NCI-H1694 (cell line): Measurements from ENCODE around the gene PCSK6.
"Not testable (repeated sequence)": the region's sequence is repeated elsewhere in the genome, so short reads cannot be mapped to it uniquely, and the experiment has no call there.

Experiments
- DNase-seq: peaks from one replicate; lab custom pipeline; 2025; lab: John Stamatoyannopoulos, UW

PCSK6 gene

DNA sequence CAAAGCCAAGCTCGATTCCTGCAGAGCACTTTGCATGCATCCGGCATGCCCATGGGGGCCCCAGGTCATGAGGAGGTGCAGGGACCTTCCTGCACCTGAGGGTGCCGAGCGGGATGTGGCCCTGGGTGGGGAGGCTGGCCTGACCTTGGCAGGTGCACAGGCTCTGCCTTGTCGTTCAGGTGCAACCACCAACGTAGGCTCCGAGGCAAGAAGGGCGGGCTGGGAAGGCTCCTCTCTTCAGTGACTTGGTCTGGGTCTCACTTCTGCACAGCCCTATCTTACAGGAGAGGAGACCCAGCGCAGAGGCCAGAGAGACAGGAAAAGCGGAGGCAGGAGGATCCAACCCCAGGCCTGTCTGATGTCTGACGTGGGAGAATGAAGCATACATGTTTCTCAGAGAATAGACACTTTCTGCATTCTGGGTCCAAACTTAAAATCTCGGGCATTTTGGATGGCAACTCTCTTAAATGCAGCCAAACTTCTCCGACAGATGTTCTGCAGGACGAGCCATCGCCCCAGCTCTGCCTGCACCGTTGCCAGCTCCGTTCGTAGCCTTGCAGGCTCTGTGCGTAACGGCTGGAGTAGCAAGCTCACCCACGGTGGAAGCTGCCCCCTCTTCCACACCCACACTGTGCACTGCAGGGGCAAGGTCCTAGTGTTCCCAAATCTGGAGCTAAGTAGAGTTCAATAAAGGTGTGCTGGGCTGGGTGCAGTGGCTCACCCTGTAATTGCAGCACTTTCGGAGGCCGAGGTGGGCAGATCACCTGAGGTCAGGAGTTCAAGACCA lies 133.6 kb downstream of the PCSK6 start:
- DNase-seq: no peak

DNA sequence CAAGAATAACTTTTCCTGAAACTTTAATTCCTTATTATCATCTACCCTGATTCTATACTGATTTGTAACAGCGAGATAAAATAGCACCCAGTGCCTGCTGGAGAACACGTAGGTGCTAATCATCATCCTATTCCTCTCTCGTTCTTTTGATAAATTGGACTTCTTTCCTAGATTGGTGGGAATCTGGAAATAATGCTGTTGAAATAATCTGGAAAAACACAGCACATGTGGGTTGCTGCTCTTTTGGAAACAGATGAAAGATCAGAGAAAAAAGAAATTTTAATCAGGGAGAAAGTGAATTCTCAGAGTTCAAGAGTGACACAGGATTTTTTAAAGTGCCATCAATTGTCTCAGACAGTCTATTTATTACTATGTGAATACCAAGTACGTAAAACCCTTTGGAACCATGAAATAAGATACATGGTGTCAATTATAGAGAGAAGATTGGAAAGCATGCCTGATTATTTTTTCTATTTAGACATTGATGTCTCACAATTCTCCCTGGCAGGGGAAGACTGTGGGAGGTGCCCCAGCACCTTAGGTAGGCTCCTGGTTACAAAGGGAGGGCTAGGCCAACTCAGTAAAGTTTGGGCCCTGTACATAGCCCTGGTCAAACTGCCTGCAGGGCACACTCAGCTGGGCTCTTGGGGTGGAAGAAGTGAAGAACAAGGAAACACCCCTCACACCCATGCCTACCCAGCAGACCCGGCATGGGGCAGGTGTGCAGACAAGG lies 134.4 kb downstream of the PCSK6 start:
- no peak for DNase-seq

DNA sequence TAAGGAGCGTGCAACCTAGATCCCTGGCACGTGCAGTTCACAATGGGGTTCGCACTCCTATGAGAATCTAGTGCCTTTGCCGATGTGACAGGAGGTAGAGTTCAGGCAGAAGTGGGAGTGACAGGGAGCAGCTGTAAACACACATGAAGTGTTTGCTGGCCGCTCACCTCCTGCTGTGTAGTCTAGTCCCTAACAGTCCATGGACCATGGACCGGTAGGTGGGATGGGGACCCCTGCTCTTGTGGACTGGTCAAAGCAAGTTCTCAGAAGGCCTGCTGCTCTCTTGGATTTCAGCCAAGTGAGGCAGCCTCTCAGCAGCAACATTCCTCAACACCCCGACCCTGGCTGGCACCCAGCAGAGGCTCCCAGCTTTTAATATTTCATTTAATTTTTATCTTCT lies 136.3 kb downstream of the PCSK6 start:
- no peak for DNase-seq

DNA sequence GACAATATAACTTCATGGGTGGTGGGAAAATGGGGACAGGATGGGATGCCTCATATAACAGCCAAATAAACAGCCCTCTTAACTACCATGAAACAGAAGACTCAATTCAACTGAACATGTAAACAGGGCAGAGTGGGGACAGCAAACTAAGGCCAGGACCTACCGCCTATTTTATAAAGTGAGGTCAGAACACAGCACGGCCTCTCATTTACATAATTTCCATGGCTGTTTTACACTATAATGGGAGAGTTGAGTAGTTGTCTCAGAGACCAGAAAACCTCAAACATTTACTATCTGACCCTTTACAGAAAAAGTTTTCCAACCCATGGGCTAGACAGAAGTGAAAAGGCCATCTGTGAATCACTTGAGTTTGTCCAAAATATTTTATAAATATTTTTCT lies 137.8 kb downstream of the PCSK6 start:
- no peak for DNase-seq

DNA sequence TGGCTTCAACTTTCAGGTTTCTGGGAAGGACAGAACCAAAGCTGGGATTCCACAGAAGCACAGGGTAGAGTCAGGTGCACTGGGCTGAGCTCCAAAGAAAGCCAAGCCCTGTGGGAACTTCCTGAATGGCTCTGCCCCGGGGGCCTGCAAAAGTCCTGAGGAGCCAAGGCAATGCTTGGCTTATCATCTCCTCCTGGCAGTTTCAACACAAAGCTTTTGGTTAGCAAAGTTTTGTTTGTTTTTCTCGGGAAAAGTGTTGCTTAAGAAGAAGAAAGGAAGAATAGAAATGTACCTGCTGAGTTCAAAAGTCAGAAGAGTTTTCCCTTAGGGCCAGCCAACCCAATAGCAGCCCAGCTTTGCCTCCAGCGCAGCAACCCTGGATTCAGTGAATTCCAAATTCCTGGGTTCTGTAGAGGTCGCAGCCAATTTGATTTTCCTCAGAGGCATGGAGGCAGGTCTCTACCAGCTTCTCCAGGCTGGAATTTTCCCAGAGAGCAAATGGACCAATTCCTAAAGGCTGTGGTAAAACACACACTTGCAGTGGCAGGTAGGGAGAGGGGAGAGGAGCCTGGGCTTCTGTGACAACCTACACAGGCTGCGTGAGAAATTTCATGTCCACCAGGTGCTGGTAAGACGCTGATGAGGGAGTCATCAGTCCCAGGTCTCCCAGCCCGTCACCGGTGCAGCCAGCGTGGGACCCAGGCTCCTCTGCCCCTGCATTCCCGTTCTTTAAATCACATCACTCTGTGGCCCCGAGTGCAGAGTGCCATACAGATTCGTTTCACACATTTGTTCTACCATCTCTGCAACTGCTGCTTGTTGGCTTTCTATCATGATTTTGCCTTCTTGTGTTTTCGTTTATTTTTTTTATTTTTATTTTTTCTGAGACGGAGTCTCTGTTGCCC lies 140.2 kb downstream of the PCSK6 start:
- no peak for DNase-seq

DNA sequence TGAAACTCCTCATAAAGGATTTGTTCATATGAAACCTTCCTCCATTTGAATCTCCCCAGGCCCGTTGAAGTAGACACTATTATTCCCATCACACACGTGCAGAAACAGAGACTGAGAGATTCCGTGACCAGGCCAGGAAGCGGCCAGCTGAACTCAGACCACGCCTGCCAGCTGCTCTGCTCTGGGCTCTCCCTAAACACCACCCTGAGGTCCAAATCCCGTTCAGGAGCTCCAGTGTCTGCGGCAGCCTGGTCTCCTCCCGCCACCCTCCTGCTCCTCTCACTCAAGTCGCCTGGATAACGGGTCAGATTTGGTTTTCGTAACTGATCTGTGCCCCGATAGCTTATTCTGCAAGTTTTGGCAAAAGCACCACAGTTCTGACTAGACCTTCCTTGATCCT lies 140.9 kb downstream of the PCSK6 start:
- no peak for DNase-seq

DNA sequence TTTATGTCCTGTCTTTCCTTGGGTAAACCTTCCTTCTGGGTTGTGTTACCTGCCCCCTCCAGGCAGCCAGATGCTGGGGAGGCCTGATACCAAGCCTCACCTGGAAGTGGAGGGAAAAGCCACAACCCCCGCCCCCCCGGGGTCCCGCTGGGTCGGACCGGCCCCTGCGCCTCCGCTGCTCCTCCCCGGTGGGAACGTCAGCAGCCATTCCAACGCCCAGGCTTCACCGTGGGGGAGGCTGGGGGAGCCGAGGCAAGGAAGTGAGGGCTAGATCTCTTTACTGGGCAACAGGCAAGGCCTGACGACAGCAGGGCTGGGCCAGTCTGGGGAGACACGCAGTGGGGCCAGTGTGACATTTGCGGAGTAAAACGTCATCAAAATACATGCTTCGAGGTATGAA lies 141.5 kb downstream of the PCSK6 start:
- DNase-seq: no peak

DNA sequence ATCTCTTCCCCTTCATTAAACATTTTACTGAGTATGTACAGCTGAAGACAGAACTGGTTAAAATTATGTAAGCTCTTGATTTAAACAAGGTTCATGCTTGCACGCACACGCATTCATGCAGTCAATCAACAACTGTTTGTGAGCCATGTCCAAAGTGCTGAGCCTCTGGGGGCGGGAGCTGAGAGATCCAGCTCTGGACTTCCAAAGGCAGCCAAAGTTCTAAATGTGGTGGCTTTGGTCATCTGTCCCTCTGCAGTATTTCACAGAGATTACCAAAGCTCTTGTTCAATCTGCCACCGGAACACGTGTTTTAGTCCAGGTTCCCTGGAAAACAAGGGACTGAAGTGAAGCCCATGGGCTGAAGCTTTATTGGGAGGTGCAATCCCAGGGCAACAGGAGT lies 142.1 kb downstream of the PCSK6 start:
- DNase-seq: no peak

DNA sequence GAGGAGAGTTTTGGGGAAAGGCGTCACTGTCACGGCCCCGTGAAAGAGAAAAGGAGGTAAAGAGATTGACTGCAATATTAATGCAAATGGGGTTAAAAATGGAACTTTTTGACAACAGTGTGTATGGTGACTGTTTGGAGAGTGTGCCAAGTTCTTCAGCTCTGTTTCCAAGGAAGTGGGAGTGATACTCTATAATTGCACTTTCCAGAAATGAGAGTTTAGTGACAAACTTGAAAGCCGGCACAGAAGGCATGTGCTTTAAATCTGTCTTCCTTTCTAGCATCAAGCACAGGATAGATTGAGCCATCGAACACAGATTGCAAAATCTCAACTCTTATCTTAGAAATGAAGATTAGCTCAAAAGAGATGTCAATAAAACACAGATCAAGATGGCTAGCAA lies 142.6 kb downstream of the PCSK6 start:
- no peak for DNase-seq

DNA sequence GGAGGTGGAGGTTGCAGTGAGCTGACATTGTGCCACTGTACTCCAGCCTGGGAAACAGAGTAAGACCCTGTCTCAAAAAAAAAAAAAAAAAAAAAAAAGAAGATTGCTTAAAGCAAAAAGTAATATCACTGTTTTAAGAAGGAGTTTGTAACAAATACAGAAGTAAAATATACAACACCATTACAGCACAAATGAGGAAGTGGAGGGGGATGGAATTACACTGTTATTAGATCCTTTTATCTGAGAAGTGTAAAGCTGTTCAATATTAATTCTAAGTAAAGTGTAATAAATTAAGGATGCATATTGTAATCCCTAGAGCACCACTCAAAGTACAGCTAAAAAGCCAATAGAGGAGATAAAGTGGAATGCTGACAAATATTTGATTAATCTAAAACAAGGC lies 147.5 kb downstream of the PCSK6 start:
- no peak for DNase-seq

DNA sequence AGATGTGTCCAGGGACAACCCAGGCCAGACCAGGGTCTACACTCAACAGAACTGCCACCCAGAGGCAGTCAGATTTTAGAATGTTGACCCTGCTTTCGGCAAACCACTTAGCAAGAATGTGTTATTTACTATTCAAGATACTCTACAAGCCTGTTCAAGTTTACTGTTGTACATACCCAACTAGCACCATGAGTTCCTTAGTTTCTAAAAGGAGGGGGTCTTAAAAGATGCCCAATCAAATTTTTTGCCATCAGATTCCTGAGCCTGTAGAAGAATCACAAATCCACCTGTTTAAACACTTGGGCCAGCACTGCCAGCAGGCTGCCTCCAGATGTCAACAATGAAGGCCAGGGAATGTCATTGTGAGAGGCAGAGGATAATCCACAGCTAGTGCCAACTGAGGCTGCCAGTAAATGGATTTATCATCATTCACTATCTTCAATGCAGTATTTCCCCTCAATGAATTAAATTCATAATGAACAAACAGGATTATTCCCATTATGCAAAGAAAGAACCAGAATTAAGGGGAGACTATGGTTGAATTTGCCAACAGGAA lies 150.9 kb downstream of the PCSK6 start:
- no peak for DNase-seq

DNA sequence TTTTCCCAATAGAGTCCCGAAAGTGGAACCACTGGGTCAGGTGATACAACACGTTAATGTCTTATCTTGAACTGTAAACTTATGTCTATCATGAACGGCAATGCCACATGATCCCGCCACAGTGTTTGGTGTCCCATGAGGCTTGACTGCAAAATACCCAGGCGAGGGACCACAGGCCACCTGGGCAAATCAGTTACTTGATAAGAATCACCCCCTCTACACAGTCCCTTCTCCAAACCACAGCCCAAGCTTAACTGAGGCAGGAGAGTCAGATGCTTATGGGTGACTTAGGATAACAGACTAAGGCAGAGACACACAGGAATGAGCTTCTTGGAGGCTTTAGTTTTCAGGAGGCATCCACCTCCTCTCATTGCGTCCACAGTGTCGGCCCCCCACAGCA lies 151.5 kb downstream of the PCSK6 start:
- no peak for DNase-seq

DNA sequence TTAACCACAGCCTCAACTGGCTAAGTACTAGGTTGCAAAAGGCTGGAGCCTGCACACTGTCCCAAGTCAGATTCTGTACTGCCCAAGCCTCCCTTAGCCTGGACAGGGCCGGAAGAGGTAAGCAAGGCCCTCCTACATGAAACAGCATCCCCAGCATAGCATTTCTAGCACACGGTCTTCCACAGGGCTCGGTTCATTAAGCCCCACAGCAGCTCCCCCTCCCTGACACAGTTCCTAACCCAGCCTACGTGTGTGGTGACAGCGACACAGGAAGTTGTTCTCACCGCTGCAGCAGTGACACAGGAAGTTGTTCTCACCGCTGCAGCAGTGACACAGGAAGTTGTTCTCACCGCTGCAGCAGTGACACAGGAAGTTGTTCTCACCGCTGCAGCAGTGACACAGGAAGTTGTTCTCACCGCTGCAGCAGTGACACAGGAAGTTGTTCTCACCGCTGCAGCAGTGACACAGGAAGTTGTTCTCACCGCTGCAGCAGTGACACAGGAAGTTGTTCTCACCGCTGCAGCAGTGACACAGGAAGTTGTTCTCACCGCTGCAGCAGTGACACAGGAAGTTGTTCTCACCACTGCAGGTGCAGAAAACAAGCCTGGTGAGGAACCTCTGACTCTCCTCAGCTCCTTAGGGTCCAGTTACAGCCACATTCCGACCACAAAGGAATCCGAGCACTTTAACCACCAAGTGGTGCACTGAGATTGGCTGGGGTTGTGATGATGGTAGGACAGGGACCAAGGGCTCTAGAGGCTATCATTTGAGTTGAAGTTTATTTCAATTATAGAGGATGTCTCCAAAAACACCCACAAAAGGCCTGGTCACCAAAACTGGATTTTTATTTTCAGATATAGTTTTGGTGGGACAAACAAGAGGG lies 155.4 kb downstream of the PCSK6 start:
- DNase-seq: not testable (repeated sequence)

DNA sequence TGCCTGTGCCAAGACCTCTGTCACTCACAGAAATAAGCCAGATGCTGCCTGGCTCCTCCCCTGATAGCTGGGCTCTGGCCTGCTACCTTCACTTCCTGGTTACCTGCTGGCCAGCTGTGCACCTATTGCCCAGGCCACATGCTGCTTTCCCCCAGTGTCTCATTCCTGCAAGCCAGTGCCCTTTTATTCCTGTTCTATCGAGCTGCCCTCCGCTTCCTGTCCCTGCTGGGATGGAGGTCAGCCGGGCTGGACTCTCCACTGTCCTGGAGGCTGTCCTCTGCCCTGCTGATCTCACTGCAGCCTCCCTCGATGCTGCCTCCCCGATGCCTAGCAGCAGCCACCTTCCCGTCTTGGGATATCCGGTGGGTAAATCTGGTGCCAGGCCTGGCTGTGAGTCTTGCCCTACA lies 157.4 kb downstream of the PCSK6 start:
- no peak for DNase-seq

DNA sequence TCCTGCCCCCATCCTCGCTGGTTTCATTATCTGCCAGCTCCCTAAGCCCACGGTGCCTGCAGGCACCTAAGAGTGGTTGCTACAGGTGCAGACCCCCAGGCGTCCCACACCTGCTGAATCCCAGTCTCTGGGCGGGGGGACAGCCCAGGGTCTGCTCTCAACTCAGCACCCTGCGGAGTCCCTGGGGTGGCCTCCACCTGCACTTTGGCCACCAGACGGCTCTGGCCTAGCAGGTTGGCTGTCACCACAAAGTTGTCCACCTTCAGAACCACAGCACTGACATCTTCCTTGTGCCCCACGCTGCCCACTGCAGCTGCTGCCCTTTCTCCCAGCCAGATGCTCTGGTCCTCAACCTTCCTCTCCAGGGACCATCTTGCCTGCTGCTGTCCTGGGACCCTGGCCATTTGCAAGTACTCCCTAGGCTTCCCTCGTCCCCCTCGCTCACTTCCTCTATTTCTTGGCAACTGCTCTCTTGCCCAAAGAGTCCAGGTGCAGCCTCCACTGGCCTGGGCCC lies 159.6 kb downstream of the PCSK6 start:
- DNase-seq: no peak

DNA sequence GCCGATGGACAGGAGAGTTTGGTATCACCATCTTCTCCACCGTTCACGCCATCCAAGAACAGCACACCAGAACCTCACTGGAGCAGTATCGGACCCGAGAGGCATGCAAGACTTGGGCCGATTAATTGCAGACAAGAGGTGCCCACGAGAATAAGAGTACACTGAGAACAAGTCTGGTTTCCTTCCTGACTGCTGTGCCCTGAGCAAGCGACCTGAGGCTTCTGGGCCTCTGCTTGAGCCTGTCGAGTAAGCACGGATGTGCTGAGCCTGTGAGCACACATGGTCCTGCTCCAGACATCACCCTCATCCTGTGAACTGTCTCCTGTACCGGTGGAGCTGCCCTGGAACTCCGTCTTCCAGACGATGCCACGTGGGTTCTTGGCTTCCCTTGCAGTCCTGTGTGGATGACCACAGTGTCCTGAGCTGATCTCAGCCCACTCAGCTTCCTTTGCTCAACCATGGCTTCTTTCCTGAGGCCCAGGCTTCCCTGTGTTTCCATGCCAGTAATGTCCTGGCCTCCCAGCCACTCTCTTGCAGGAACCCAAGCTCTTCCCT lies 160.1 kb downstream of the PCSK6 start:
- no peak for DNase-seq

DNA sequence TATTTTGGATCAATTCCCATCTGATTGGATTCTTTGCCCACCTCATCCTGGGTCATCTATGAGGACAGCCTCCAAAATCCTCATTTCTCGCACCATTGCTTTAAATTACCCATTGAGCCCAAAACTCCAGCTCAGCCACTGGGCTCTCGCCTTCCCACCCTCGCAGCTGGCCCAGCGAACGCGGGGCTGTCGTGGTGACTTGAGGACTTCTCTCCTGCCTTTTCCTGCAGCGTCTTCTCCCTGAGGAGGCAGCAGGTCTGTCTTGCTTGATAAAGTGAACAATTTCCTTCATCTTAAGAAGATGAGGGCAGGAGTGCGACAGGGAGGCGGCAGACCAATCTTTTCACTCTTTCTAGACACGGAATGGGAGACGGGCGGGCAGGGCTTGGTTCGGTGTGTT lies 161.5 kb downstream of the PCSK6 start:
- no peak for DNase-seq

DNA sequence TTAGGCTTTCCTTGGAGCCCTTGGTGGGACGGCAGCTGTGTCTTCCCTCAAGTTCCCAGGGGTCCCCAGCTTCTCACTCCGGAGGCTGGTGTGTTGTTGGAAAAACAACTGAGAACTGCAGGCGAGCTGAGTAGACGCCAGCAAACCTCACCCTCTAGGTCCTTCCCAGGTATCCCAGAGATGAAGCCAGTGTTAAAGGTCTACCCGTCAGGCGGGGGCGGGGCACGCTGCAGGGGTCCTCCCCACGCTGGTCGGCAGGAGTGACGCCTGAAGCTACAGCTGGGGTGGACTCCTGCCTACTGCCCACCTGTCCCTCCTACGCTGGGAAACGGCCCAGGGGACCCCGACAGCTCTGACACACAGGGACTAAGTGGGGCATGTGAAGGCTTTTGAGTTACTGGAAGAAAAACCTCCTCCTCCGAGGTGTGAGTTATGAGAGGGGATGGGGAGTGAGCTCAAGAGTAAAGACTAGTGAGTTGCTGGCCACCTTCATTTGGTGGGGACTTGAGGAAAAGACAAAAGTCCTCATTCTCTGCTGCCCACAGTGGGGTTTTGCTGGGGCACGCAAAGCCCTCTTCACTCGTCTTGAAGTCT lies 162.3 kb downstream of the PCSK6 start:
- no peak for DNase-seq

DNA sequence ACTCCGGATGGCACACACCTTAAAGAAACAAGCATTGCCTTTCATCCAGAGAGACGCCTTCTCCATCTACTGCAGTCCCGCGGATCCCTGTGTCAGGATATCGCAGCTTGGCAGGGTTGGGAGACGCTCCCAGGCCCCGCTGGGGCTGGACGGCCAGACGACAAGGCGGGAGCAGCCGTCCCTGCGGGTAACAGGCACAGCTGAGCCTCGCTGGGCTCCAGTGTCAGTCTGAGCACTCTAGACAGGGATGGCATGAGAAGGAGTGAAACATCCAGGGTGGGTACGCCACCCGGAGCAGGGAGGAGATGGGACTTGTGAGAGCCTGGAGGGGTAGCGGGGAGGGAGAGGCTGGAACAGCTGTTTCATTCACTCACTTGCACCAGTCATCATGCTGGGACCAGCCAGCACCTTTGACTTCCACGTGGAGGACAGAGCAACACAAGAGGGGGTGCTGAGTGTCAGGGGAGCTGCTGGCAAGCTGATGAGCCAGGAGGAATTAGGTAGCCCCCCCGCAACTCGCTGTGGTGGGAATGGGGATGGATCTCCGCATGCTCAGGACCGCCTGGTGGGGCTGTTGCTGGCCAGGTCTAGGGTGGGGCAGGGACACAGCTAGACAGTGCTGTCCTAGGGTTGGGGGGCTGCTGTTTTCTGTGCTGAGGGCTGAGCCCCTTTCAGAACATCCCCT lies 162.9 kb downstream of the PCSK6 start:
- DNase-seq: no peak

DNA sequence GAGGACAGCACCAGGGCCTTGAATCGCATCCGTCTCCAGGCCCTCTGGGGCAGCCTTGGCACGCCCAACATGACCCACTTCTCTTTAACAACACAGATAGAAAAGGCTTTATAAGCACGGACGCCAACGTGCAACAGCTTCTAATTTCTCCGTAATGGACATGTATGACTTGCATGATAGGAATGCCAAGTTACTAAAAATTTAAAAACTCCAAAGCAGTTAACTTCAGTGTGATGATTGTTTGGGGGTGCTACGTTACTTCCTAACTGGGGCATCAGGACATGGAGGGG lies 163.5 kb downstream of the PCSK6 start:
- no peak for DNase-seq
